Heart left ventricle (tissue), 13 donors: ENCODE results near the gene SLIT1.

Experiments used
- POLR2A ChIP-seq, 2 donors: fragments of 450-650 bp; IDR thresholded peaks; one replicate each; pipeline ENCODE4 v1.6.1; 2017; ENCODE audit warnings: antibody characterized with exemption in 2 of 2, mild to moderate bottlenecking in 2 of 2, moderate library complexity in 2 of 2
- TF ChIP-seq, protein P1 (sequence below), 12 donors: fragments of 200-600 bp; sonication (generic) in 4 of 12; IDR thresholded peaks; one replicate each; pipeline versions ENCODE4 v1.5.0 to v1.8.0; 2018 to 2022; ENCODE audit warnings: antibody characterized with exemption in 12 of 12, mild to moderate bottlenecking in 5 of 12
- donor health status: ischemic (EF 13 %, LVEDD 7.1; RV severe dilation, severe dysfunction).
- donor health status: DM: no; HTN: yes; CAD: no.
- donor health status: DM: no; HTN: no; CAD: no.
- donor health status: ischemic (EF 25% LVEDD 6.9; RV normal size, moderate dysfunction).
- donor health status: ischemic (EF 25% LVEDD 5.7; RV mildly dilated, moderate dysfunction).
- donor health status: ischemic (EF 35%, LVEDD 5.7; RV mildly dilated, moderate dysfunction).
- donor health status: nonischemic (EF 11% LVEDD 7.7; RV severe dilation, severe dysfunction).
- donor health status: DM: yes; HTN: yes; CAD: no.
- donor health status: PGD.
- donor health status: ischemic (EF 29% LVEDD 5.4; RV normal size, mild dysfunction).
- donor health status: nonischemic (EF 23%, LVEDD 6.1; RV moderate dilation, normal function).

DNA sequence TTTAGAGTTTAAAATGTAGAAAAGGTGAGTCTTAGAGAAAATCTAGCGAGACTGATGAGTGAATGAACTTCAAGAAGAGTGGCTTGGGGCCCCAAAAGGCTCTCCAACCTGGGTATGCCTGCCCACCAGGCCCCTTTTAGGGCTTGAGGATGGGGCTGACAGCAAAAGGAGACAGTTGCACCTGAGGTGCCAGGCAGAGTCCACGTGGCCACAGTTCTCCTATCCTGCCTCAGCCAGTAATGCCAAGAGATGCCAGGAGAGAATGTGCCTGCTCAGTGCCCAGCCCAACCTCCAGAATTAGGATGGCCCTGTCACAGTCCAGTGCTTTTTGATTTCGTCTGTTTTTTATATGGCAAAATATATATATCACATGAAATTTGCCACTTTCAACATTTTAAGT is 156.5 kb downstream of the SLIT1 start:
- TF ChIP-seq, protein P1, sequence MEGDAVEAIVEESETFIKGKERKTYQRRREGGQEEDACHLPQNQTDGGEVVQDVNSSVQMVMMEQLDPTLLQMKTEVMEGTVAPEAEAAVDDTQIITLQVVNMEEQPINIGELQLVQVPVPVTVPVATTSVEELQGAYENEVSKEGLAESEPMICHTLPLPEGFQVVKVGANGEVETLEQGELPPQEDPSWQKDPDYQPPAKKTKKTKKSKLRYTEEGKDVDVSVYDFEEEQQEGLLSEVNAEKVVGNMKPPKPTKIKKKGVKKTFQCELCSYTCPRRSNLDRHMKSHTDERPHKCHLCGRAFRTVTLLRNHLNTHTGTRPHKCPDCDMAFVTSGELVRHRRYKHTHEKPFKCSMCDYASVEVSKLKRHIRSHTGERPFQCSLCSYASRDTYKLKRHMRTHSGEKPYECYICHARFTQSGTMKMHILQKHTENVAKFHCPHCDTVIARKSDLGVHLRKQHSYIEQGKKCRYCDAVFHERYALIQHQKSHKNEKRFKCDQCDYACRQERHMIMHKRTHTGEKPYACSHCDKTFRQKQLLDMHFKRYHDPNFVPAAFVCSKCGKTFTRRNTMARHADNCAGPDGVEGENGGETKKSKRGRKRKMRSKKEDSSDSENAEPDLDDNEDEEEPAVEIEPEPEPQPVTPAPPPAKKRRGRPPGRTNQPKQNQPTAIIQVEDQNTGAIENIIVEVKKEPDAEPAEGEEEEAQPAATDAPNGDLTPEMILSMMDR (IDR thresholded peaks at IDR 0.05) = no peak
- no peak for TF ChIP-seq POLR2A (IDR thresholded peaks at IDR 0.05)
